ENCODE data around the gene PTGR1.
"Not testable (repeated sequence)": the region's sequence is repeated elsewhere in the genome, so short reads cannot be mapped to it uniquely, and the experiment has no call there.

The PTGR1 gene

GRCh38 chr9:111613436-111614040 lies 14.1 kb upstream of the PTGR1 start:
- DNase-seq (ENCODE audit: low read depth in 2 of 2, low spot score in 1 of 2) = no peak

- DNase-seq (ENCODE audit: low read depth in 2 of 2, low spot score in 1 of 2) = no peak
Observed at GRCh38 chr9:111610845-111611244, 11.4 kb upstream of the PTGR1 start.

GRCh38 chr9:111610149-111610548 lies 10.7 kb upstream of the PTGR1 start:
- DNase-seq (ENCODE audit: low read depth in 2 of 2, low spot score in 1 of 2) = no peak

- DNase-seq (ENCODE audit: low read depth in 2 of 2, low spot score in 1 of 2) = no peak
Observed at GRCh38 chr9:111605041-111605559, 5.7 kb upstream of the PTGR1 start.

GRCh38 chr9:111604054-111604615 lies 4.7 kb upstream of the PTGR1 start:
- no peak for DNase-seq (ENCODE audit: low read depth in 2 of 2, low spot score in 1 of 2)

GRCh38 chr9:111603041-111603440 lies 3.6 kb upstream of the PTGR1 start:
- DNase-seq (ENCODE audit: low read depth in 2 of 2, low spot score in 1 of 2) = no peak

- no peak for DNase-seq (ENCODE audit: low read depth in 2 of 2, low spot score in 1 of 2)
Observed at GRCh38 chr9:111601237-111602018, 2.0 kb upstream of the PTGR1 start.

GRCh38 chr9:111599955-111600343 lies 502 bp upstream of the PTGR1 start:
- no peak for DNase-seq (ENCODE audit: low read depth in 2 of 2, low spot score in 1 of 2)

- DNase-seq (ENCODE audit: low read depth in 2 of 2, low spot score in 1 of 2) = no peak
Observed at GRCh38 chr9:111598733-111599091, 735 bp downstream of the PTGR1 start.

- peak in 1 of 2 donors; percentile 5 for DNase-seq (ENCODE audit: low read depth in 2 of 2, low spot score in 1 of 2)
Observed at GRCh38 chr9:111597852-111598732, 1.4 kb downstream of the PTGR1 start.

GRCh38 chr9:111588846-111589245 lies 10.6 kb downstream of the PTGR1 start:
- DNase-seq (ENCODE audit: low read depth in 2 of 2, low spot score in 1 of 2) = no peak

GRCh38 chr9:111586378-111586777 lies 13.1 kb downstream of the PTGR1 start:
- no peak for DNase-seq (ENCODE audit: low read depth in 2 of 2, low spot score in 1 of 2)

GRCh38 chr9:111582888-111583287 lies 16.6 kb downstream of the PTGR1 start:
- no peak for DNase-seq (ENCODE audit: low read depth in 2 of 2, low spot score in 1 of 2)

GRCh38 chr9:111572950-111573604 lies 26.4 kb downstream of the PTGR1 start:
- no peak for DNase-seq (ENCODE audit: low read depth in 2 of 2, low spot score in 1 of 2)

- not testable (repeated sequence) for DNase-seq (ENCODE audit: low read depth in 2 of 2, low spot score in 1 of 2)
Observed at GRCh38 chr9:111568127-111568526, 31.3 kb downstream of the PTGR1 start.

- DNase-seq (ENCODE audit: low read depth in 2 of 2, low spot score in 1 of 2) = no peak
Observed at GRCh38 chr9:111566234-111566633, 33.2 kb downstream of the PTGR1 start.

- DNase-seq (ENCODE audit: low read depth in 2 of 2, low spot score in 1 of 2) = no peak
Observed at GRCh38 chr9:111561165-111561719, 38.2 kb downstream of the PTGR1 start.

- no peak for DNase-seq (ENCODE audit: low read depth in 2 of 2, low spot score in 1 of 2)
Observed at GRCh38 chr9:111559000-111559610, 40.3 kb downstream of the PTGR1 start.

GRCh38 chr9:111555425-111555824 lies 44.0 kb downstream of the PTGR1 start:
- DNase-seq (ENCODE audit: low read depth in 2 of 2, low spot score in 1 of 2) = not testable (repeated sequence)

- no peak for DNase-seq (ENCODE audit: low read depth in 2 of 2, low spot score in 1 of 2)
Observed at GRCh38 chr9:111548623-111549022, 50.8 kb downstream of the PTGR1 start.

All from stimulated activated CD8-positive, alpha-beta memory T cell treated with anti-CD3 and anti-CD28 coated beads, Interleukin-4, amount 100 ng/mL, for 1 hour (primary cell).